Fibroblast of lung (primary cell): ENCODE measurements around the gene KLK6.

Source experiments
- CTCF ChIP-seq, 2 donors: IDR thresholded peaks in 1 of 2; conservative IDR thresholded peaks in 1 of 2; 1 replicate in 1 of 2; 2 replicates in 1 of 2; pipeline ENCODE4 v1.5.1; 2011 to 2012; ENCODE audit warnings: low read length in 2 of 2, control low read depth in 1 of 2, inconsistent platforms in 1 of 2, low read depth in 1 of 2, mild to moderate bottlenecking in 1 of 2
- EZH2 ChIP-seq: IDR thresholded peaks from 2 replicates; pipeline ENCODE4 v1.5.1; 2012; ENCODE audit warnings: low read length, control low read depth, mild to moderate bottlenecking; ENCODE audit errors: missing control alignments

- no peak for TF ChIP-seq CTCF (conservative IDR thresholded peaks at IDR 0.05 in 1 of 2, IDR thresholded peaks at IDR 0.05 in 1 of 2; ENCODE audit: low read depth in 1 of 2, low read length in 2 of 2)
- no peak for TF ChIP-seq EZH2
Observed at GRCh38 chr19:50909240-50910070, 59.9 kb downstream of the KLK6 start.
